Eye (tissue), 1 donor: ENCODE results near the gene TBXA2R.
"Not testable (repeated sequence)": the region's sequence is repeated elsewhere in the genome, so short reads cannot be mapped to it uniquely, and the experiment has no call there.

Experiments used
- DNase-seq: peaks from one replicate; pipeline ENCODE4 v3.0.0-alpha.2; 2015

TBXA2R gene

GRCh38 chr19:3638208-3639193 lies 31.8 kb upstream of the TBXA2R start:
- DNase-seq, result no peak

GRCh38 chr19:3637621-3638020 lies 30.9 kb upstream of the TBXA2R start:
- no peak for DNase-seq

GRCh38 chr19:3636962-3637361 lies 30.3 kb upstream of the TBXA2R start:
- DNase-seq, result no peak

- no peak for DNase-seq
These were observed 29.8 kb upstream of the TBXA2R start for GRCh38 chr19:3636506-3636905.

GRCh38 chr19:3634496-3635045 lies 27.9 kb upstream of the TBXA2R start:
- no peak for DNase-seq

GRCh38 chr19:3633559-3633988 lies 26.9 kb upstream of the TBXA2R start:
- no peak for DNase-seq

- DNase-seq, result no peak
These were observed 26.3 kb upstream of the TBXA2R start for GRCh38 chr19:3632739-3633558.

- no peak for DNase-seq
These were observed 25.4 kb upstream of the TBXA2R start for GRCh38 chr19:3632098-3632497.

- no peak for DNase-seq
These were observed 24.6 kb upstream of the TBXA2R start for GRCh38 chr19:3631053-3631861.

- DNase-seq, result not testable (repeated sequence)
These were observed 22.1 kb upstream of the TBXA2R start for GRCh38 chr19:3628766-3629165.

- no peak for DNase-seq
These were observed 20.7 kb upstream of the TBXA2R start for GRCh38 chr19:3627351-3627723.

GRCh38 chr19:3626473-3627350 lies 20.0 kb upstream of the TBXA2R start, which contains the start of gene CACTIN:
CACTIN (minus strand) TSS chr19:3626790; CDS start chr19:3626762, 28 bp downstream.
- DNase-seq, result peak; percentile 99

GRCh38 chr19:3625996-3626472 lies 19.4 kb upstream of the TBXA2R start:
- peak; percentile 12 for DNase-seq

- DNase-seq, result no peak
These were observed 17.0 kb upstream of the TBXA2R start for GRCh38 chr19:3623716-3624115.

- no peak for DNase-seq
These were observed 15.5 kb upstream of the TBXA2R start for GRCh38 chr19:3622224-3622623.

- no peak for DNase-seq
These were observed 15.0 kb upstream of the TBXA2R start for GRCh38 chr19:3621689-3622088.

GRCh38 chr19:3620817-3621547 lies 14.3 kb upstream of the TBXA2R start:
- no peak for DNase-seq

- DNase-seq, result no peak
These were observed 13.6 kb upstream of the TBXA2R start for GRCh38 chr19:3620145-3620816.

GRCh38 chr19:3619631-3620012 lies 12.9 kb upstream of the TBXA2R start:
- no peak for DNase-seq
